Liver (tissue), 9 donors: ENCODE results near the gene ANKZF1. TPM values are rescaled to one million over a fixed set of nuclear protein-coding genes. Genes with fewer than 3 reads are reported as not detected.

Experiments used
- DNase-seq: peaks from one replicate; pipeline ENCODE4 v3.0.0-alpha.2; 2017; ENCODE audit warnings: low spot score
- H3K27ac ChIP-seq, 2 donors: one replicate each; pipeline ENCODE4 v1.7.0; 2013; ENCODE audit warnings: inconsistent platforms in 2 of 2, low read length in 2 of 2, control low read depth in 1 of 2, low read depth in 1 of 2, mild to moderate bottlenecking in 1 of 2
- H3K27me3 ChIP-seq, 4 donors: one replicate each; pipeline versions ENCODE4 v1.6.1 to v1.7.0; 2013; ENCODE audit warnings: low read length in 3 of 4, inconsistent platforms in 1 of 4, mild to moderate bottlenecking in 1 of 4, moderate library complexity in 1 of 4; ENCODE audit not compliant: control insufficient read depth in 4 of 4, insufficient read depth in 4 of 4
- H3K36me3 ChIP-seq, 4 donors: one replicate each; pipeline versions ENCODE4 v1.6.1 to v1.7.0; 2013; ENCODE audit warnings: low read length in 3 of 4, mild to moderate bottlenecking in 3 of 4, low read depth in 1 of 4, moderate library complexity in 1 of 4; ENCODE audit not compliant: control insufficient read depth in 4 of 4, insufficient read depth in 3 of 4
- H3K4me1 ChIP-seq, 4 donors: one replicate each; pipeline versions ENCODE4 v1.6.1 to v1.7.0; 2013; ENCODE audit warnings: low read length in 3 of 4, mild to moderate bottlenecking in 3 of 4, moderate library complexity in 1 of 4; ENCODE audit not compliant: control insufficient read depth in 4 of 4, insufficient read depth in 4 of 4
- H3K4me3 ChIP-seq, 3 donors: one replicate each; pipeline versions ENCODE4 v1.6.1 to v1.7.0; 2013; ENCODE audit warnings: low read length in 3 of 3, control low read depth in 1 of 3, low read depth in 1 of 3, mild to moderate bottlenecking in 1 of 3
- H3K9ac ChIP-seq, 2 donors: one replicate each; pipeline ENCODE4 v1.7.0; 2013; ENCODE audit warnings: low read length in 2 of 2, mild to moderate bottlenecking in 2 of 2, moderate library complexity in 2 of 2, control low read depth in 1 of 2, low read depth in 1 of 2
- H3K9me3 ChIP-seq, 4 donors: one replicate each; pipeline versions ENCODE4 v1.6.1 to v1.7.0; 2013; ENCODE audit warnings: low read length in 3 of 4; ENCODE audit not compliant: control insufficient read depth in 4 of 4
- CTCF ChIP-seq: fragments of 150-350 bp; IDR thresholded peaks from 2 replicates; pipeline ENCODE4 v1.5.1; 2017; ENCODE audit warnings: improper control_type of control experiment, low read depth, low read length; ENCODE audit not compliant: missing input control
- EGR1 ChIP-seq, 2 donors: IDR thresholded peaks; 2 replicates each; pipeline ENCODE4 v1.6.1; 2016 to 2018; ENCODE audit warnings: antibody characterized with exemption in 2 of 2, low read depth in 2 of 2
- FOXA1 ChIP-seq: IDR thresholded peaks from 2 replicates; pipeline ENCODE4 v1.6.1; 2016; ENCODE audit warnings: antibody characterized with exemption
- FOXA2 ChIP-seq: IDR thresholded peaks from 2 replicates; pipeline ENCODE4 v1.6.1; 2016; ENCODE audit warnings: antibody characterized with exemption
- GABPA ChIP-seq, 2 donors: IDR thresholded peaks in 1 of 2; conservative IDR thresholded peaks in 1 of 2; 2 replicates each; pipeline ENCODE4 v1.6.1; 2016; ENCODE audit warnings: antibody characterized with exemption in 2 of 2, mild to moderate bottlenecking in 1 of 2, moderate library complexity in 1 of 2
- HNF4A ChIP-seq, 2 donors: conservative IDR thresholded peaks; 2 replicates each; pipeline ENCODE4 v1.6.1; 2016; ENCODE audit warnings: antibody characterized with exemption in 2 of 2, mild to moderate bottlenecking in 2 of 2
- HNF4G ChIP-seq: IDR thresholded peaks from 2 replicates; pipeline ENCODE4 v1.6.1; 2016; ENCODE audit warnings: antibody characterized with exemption
- JUND ChIP-seq, 2 donors: IDR thresholded peaks; 2 replicates each; pipeline ENCODE4 v1.6.1; 2016; ENCODE audit warnings: antibody characterized with exemption in 2 of 2
- NR2F2 ChIP-seq: IDR thresholded peaks from 2 replicates; pipeline ENCODE4 v1.6.1; 2016; ENCODE audit warnings: antibody characterized with exemption
- RAD21 ChIP-seq, 2 donors: IDR thresholded peaks; 2 replicates each; pipeline ENCODE4 v1.6.1; 2016; ENCODE audit warnings: antibody characterized with exemption in 2 of 2, mild to moderate bottlenecking in 2 of 2
- REST ChIP-seq: IDR thresholded peaks from 2 replicates; pipeline ENCODE4 v1.6.1; 2016; ENCODE audit warnings: antibody characterized with exemption, mild to moderate bottlenecking
- RXRA ChIP-seq, 2 donors: IDR thresholded peaks; 2 replicates each; pipeline ENCODE4 v1.6.1; 2017 to 2018; ENCODE audit warnings: antibody characterized with exemption in 2 of 2, mild to moderate bottlenecking in 1 of 2
- SP1 ChIP-seq: IDR thresholded peaks from 2 replicates; pipeline ENCODE4 v1.6.1; 2018; ENCODE audit warnings: antibody characterized with exemption, mild to moderate bottlenecking
- TAF1 ChIP-seq: conservative IDR thresholded peaks from 2 replicates; pipeline ENCODE4 v1.6.1; 2016; ENCODE audit warnings: antibody characterized with exemption, mild to moderate bottlenecking
- YY1 ChIP-seq: IDR thresholded peaks from 2 replicates; pipeline ENCODE4 v1.6.1; 2016; ENCODE audit warnings: antibody characterized with exemption, mild to moderate bottlenecking
- WGBS: extraction: QIAGEN DNeasy Blood & Tissue Kit; methylation state at CpG from one replicate; pipeline ENCODE4 v1.1.7; 2013; 5-methylcytosine and 5-hydroxymethylcytosine counted together
- polyA plus RNA-seq, 2 donors: library from polyadenylated mRNA; stranded (reverse) in 1 of 2; unstranded in 1 of 2; fragments of 200-250 nt in 1 of 2; fragments of >200 nt in 1 of 2; fragmentation: Nextera tagmentation in 1 of 2; extraction: Ambion mirVana in 1 of 2; gene quantifications; one replicate each; pipeline versions ENCODE4 v1.2.1 to v1.2.3, GENCODE V29; 2013 to 2015
- total RNA-seq, 2 donors: library from RNA; depleted of rRNA; stranded (reverse); fragments of >200 nt; gene quantifications; one replicate each; pipeline ENCODE4 v1.2.3, GENCODE V29; 2014
- TF ChIP-seq, protein P1 (sequence below): IDR thresholded peaks from 2 replicates; pipeline ENCODE4 v1.6.1; 2016; ENCODE audit warnings: antibody characterized with exemption
- TF ChIP-seq, protein P2 (sequence below): IDR thresholded peaks from 2 replicates; pipeline ENCODE4 v1.6.1; 2016; ENCODE audit warnings: antibody characterized with exemption
- TF ChIP-seq, protein P3 (sequence below): IDR thresholded peaks from 2 replicates; pipeline ENCODE4 v1.6.1; 2016; ENCODE audit warnings: antibody characterized with exemption
- donor health status: healthy.
- donor health status: healthy.
- donor health status: healthy.
- donor health status: healthy.
- donor health status: healthy.

The ANKZF1 gene
- total and polyA plus RNA-seq, 4 donors: 9.0 to 30.6 (median 20.5) TPM

- TF ChIP-seq, protein P1, sequence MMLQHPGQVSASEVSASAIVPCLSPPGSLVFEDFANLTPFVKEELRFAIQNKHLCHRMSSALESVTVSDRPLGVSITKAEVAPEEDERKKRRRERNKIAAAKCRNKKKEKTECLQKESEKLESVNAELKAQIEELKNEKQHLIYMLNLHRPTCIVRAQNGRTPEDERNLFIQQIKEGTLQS: no peak
Measured at GRCh38 chr2:219279151-219279915, 49.7 kb downstream of the ANKZF1 start, which contains the start of gene DNAJB2 (continued).

DNA sequence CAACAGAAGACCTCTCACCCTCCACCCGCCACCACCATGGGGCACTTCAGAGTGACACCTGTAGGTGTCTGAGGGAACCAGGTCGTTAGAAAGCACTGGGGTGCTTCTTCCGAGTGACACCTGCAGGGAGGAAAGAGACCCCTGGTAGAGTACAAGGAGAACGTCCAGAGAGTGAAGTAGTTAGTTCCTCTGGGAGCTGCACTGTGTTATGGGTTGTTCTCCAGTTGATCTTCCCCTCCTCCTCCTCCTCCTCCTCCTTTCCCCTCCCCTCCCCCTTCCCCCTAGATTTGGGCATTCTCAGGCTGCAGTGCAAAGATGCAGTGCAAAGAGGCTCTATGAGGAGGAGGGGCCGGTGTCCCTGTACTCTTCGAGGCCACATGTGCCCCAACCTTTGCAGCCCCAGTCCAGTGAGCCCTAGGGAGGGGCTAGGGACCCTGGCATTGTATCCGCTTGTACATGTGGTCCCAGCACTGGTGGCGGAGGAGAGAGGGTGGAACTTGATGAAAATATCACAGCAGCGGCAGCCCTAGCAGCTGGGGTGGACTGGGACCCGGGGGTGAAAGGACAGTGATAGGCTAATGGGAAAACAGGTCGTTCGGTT lies 50.4 kb downstream of the ANKZF1 start:
- Histone ChIP-seq H3K27ac (peak overlapping the region; percentile 96 to 98), H3K9ac (peak overlapping the region; percentile 50 to 94), H3K9me3 (no peaks in the 10 kb centered on the region), H3K27me3 (no peaks in the 10 kb centered on the region), H3K36me3 (peaks cover 7 to 39% (median 34%) of the 10 kb centered on the region in 4 donors), H3K4me1 (peaks cover 7 to 24% (median 14%) of the 10 kb centered on the region in 4 donors), H3K4me3 (peak overlapping the region; percentile 44 to 80 (median 72))
- WGBS: 59% methylated on average over 12 of the region's 12 CpGs
- TF ChIP-seq HNF4A (conservative IDR thresholded peaks at IDR 0.05) (no peak), GABPA (IDR thresholded peaks at IDR 0.05 in 1 of 2, conservative IDR thresholded peaks at IDR 0.05 in 1 of 2) (no peak), RXRA (IDR thresholded peaks at IDR 0.05) (no peak), EGR1 (IDR thresholded peaks at IDR 0.05; ENCODE audit: low read depth in 2 of 2) (no peak), FOXA1 (no peak), TAF1 (no peak), NR2F2 (no peak), YY1 (no peak), HNF4G (no peak), REST (no peak), CTCF (no peak), JUND (IDR thresholded peaks at IDR 0.05) (no peak), RAD21 (IDR thresholded peaks at IDR 0.05) (no peak), SP1 (no peak), FOXA2 (no peak)
- TF ChIP-seq, protein P2, sequence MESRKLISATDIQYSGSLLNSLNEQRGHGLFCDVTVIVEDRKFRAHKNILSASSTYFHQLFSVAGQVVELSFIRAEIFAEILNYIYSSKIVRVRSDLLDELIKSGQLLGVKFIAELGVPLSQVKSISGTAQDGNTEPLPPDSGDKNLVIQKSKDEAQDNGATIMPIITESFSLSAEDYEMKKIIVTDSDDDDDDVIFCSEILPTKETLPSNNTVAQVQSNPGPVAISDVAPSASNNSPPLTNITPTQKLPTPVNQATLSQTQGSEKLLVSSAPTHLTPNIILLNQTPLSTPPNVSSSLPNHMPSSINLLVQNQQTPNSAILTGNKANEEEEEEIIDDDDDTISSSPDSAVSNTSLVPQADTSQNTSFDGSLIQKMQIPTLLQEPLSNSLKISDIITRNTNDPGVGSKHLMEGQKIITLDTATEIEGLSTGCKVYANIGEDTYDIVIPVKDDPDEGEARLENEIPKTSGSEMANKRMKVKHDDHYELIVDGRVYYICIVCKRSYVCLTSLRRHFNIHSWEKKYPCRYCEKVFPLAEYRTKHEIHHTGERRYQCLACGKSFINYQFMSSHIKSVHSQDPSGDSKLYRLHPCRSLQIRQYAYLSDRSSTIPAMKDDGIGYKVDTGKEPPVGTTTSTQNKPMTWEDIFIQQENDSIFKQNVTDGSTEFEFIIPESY: no peak
- TF ChIP-seq, protein P1: no peak
- TF ChIP-seq, protein P3, sequence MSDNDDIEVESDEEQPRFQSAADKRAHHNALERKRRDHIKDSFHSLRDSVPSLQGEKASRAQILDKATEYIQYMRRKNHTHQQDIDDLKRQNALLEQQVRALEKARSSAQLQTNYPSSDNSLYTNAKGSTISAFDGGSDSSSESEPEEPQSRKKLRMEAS: no peak
- peak; percentile 60 for DNase-seq
